ENCODE results near the gene KIF6.

- TF ChIP-seq POLR2A (IDR thresholded peaks at IDR 0.05) = no peak
- TF ChIP-seq, protein P1, sequence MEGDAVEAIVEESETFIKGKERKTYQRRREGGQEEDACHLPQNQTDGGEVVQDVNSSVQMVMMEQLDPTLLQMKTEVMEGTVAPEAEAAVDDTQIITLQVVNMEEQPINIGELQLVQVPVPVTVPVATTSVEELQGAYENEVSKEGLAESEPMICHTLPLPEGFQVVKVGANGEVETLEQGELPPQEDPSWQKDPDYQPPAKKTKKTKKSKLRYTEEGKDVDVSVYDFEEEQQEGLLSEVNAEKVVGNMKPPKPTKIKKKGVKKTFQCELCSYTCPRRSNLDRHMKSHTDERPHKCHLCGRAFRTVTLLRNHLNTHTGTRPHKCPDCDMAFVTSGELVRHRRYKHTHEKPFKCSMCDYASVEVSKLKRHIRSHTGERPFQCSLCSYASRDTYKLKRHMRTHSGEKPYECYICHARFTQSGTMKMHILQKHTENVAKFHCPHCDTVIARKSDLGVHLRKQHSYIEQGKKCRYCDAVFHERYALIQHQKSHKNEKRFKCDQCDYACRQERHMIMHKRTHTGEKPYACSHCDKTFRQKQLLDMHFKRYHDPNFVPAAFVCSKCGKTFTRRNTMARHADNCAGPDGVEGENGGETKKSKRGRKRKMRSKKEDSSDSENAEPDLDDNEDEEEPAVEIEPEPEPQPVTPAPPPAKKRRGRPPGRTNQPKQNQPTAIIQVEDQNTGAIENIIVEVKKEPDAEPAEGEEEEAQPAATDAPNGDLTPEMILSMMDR (IDR thresholded peaks at IDR 0.05) = no peak
These were observed 8.5 kb upstream of the KIF6 start for GRCh38 chr6:39733704-39734103.
